Choroid plexus epithelial cell (primary cell): ENCODE data around the gene ASCC1.

Source experiments
- DNase-seq: peaks from one replicate; pipeline ENCODE4 v3.0.0-alpha.2; 2010; ENCODE audit warnings: low read depth
- H3K4me3 ChIP-seq: 2 replicates; pipeline ENCODE4 v1.5.1; 2011; ENCODE audit warnings: low read depth, mild to moderate bottlenecking, control low read depth, low read length, moderate library complexity
- TF ChIP-seq, protein P1 (sequence below): conservative IDR thresholded peaks from 2 replicates; pipeline ENCODE4 v1.5.1; 2011; ENCODE audit warnings: low read depth, mild to moderate bottlenecking, control low read depth, inconsistent platforms, low read length, moderate library complexity

Gene ASCC1

DNA sequence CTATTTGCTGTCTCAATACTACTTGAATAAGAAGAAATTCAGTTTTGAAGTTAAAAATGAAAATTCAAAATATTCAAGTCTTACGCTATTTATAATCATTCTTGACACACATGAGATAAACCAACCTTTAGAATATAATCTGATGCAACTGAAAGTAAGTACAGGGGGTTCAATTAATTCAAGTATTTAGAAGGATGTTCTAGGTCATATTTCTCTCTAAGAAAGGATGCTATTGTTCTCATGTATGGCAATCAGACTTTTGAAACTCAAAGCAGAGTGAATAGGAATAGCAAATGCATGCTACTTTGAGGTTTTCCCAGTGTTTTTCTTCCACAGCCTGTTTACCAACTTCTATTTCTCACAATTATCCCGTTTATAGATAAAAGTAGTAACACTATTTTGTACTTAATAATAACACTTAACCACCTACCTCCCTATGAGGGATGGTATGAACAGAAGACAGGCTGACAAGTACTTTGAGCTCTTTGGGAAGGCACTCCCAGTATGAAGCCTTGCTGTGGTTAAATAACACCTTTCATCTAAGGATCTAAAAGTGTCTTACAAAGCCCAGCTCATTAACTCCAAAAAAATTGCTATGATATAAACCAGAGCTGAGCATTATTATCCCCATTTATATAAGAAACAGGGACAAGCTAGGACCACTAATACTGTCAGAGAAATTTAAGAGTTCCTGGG is 109.8 kb downstream of the ASCC1 start:
- no peak for DNase-seq
- no peak overlapping the region for H3K4me3 ChIP-seq
- TF ChIP-seq, protein P1, sequence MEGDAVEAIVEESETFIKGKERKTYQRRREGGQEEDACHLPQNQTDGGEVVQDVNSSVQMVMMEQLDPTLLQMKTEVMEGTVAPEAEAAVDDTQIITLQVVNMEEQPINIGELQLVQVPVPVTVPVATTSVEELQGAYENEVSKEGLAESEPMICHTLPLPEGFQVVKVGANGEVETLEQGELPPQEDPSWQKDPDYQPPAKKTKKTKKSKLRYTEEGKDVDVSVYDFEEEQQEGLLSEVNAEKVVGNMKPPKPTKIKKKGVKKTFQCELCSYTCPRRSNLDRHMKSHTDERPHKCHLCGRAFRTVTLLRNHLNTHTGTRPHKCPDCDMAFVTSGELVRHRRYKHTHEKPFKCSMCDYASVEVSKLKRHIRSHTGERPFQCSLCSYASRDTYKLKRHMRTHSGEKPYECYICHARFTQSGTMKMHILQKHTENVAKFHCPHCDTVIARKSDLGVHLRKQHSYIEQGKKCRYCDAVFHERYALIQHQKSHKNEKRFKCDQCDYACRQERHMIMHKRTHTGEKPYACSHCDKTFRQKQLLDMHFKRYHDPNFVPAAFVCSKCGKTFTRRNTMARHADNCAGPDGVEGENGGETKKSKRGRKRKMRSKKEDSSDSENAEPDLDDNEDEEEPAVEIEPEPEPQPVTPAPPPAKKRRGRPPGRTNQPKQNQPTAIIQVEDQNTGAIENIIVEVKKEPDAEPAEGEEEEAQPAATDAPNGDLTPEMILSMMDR: no peak

DNA sequence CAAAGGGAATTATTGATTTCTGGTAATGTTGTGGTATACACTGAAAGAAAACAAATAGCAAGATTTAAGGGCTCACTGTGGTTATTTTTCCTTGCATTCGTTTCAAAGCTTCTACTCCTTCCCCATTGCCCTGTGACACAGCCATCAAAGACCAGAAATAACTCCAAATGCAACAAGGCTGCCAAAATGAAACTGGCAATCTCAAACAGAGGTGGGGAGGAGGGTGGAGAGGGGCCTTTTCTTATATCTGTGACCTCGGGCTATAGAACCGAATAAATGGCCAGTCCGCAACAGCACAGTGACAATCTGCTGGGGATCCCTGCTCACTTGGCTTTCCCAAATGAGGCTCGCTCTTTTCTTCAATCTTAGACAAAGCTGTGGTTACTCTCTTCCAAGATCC is 110.4 kb downstream of the ASCC1 start:
- DNase-seq: no peak
- no peak overlapping the region for H3K4me3 ChIP-seq
- TF ChIP-seq, protein P1: no peak

DNA sequence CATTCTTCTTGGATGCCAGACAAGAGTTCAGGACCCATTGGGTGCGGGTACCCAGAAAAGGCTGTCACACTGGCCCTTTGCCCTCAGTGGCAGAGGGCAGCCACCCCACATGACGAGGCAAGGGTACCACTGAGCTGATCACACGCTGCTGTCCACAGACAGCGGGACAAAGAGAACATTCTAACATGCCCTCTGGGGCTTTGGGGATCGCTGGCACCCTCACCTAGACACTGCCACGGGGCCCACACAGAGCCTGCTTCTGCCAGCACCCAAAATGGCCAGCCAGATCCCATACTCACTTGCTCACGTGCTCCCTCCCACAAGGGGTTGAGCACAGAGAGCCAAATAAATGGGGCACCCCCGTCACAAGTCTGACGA is 111.0 kb downstream of the ASCC1 start:
- TF ChIP-seq, protein P1: no peak
- no peak overlapping the region for H3K4me3 ChIP-seq
- no peak for DNase-seq

DNA sequence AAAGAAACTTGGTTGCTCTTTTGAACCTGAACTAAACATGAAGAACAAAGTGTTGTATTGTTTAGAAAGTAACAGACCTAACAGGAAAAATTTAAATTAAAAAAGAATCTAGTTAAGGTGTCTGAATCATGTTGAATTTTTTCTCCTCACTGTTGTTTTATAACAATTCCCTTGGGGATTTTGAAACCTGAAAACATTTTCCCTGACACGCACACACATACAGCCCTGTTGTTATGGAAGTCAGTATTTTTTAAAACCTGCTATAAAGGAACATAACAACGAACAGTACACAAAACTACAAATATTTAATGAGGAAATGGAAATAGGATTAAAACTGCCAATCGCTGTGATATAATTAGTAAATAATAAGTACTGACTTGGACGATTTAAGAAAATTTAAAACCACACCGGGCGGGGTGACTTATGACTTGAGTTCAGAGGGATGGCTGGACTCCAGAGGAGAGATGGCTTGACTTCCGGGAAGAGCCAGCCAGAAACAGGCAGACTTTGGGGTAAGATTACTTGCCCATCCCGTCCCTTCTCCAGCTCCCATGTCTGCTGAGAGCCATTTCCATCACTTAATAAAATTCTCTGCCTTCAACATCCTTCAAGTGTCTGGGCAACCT is 111.5 kb downstream of the ASCC1 start:
- TF ChIP-seq, protein P1: no peak
- no peak overlapping the region for H3K4me3 ChIP-seq
- peak; percentile 40 for DNase-seq

DNA sequence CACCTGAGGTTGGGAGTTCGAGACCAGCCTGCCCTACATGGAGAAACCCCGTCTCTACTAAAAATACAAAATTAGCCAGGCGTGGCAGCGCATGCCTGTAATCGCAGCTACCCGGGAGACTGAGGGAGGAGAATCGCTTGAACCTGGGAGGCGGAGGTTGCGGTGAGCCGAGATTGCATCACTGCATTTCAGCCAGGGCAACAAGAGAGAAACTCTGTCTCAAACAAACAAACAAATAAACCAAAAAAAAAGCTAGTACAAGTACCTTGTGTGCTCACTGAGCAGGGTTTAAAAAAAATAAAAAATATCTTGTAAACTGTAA is 116.5 kb downstream of the ASCC1 start:
- H3K4me3 ChIP-seq: no peak overlapping the region
- TF ChIP-seq, protein P1: no peak
- no peak for DNase-seq

DNA sequence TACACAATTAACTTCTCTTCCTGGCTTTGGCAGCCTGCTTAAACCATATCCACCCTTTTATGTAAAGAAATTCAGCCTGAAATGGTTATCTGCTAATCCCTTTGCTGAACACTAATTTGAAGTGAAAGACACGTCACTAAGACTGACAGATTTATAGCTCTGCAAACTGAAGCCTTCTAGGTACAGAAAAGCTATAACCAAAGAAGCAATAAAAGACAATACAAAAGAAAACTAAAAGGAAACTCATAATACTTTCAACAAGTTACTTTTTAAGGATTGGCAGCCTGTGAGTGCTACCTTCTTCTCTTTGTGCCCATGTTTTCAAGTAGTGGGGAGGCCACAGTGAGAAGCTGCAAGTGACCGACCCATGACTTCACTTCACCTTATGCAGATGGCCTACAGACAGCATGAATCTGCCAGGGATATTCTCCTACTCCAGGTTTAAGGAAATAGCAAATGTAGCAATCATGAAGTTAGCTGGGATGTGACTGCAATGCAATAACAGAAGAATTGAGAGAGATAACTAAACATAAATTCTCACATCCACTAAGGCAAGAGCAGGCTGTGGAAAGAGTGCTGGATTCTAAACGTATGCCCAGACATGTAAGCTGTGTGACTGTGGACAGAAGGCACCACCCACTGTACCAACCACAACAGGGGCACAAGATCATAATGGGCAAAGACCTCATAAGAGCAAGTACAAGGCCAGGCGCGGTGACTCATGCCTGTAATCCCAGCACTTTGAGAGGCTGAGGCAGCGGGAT is 117.1 kb downstream of the ASCC1 start:
- no peak overlapping the region for H3K4me3 ChIP-seq
- TF ChIP-seq, protein P1: no peak
- DNase-seq: no peak
